Measurements from ENCODE around the gene DNAH8. TPM values are rescaled to one million over a fixed set of nuclear protein-coding genes. Genes with fewer than 3 reads are reported as not detected.
A peak's percentile ranks its signal among the peaks of the same experiment; 100 is the strongest.

The DNAH8 gene
- total RNA-seq, 1 donor from 2014 or later: 0.24 TPM

- DNase-seq (ENCODE audit: extremely low spot score, unreplicated experiment): no peak
- Mint-ChIP-seq H3K36me3 (ENCODE audit: unreplicated experiment) (no peaks in the 10 kb centered on the region), H3K4me3 (ENCODE audit: unreplicated experiment) (no peak overlapping the region), H3K4me1 (ENCODE audit: unreplicated experiment) (no peaks in the 10 kb centered on the region), H3K9me3 (ENCODE audit: unreplicated experiment) (no peaks in the 10 kb centered on the region), H3K27me3 (ENCODE audit: unreplicated experiment) (peaks cover 10% of the 10 kb centered on the region), H3K27ac (ENCODE audit: unreplicated experiment) (no peak overlapping the region)
- TF ChIP-seq, protein P1, sequence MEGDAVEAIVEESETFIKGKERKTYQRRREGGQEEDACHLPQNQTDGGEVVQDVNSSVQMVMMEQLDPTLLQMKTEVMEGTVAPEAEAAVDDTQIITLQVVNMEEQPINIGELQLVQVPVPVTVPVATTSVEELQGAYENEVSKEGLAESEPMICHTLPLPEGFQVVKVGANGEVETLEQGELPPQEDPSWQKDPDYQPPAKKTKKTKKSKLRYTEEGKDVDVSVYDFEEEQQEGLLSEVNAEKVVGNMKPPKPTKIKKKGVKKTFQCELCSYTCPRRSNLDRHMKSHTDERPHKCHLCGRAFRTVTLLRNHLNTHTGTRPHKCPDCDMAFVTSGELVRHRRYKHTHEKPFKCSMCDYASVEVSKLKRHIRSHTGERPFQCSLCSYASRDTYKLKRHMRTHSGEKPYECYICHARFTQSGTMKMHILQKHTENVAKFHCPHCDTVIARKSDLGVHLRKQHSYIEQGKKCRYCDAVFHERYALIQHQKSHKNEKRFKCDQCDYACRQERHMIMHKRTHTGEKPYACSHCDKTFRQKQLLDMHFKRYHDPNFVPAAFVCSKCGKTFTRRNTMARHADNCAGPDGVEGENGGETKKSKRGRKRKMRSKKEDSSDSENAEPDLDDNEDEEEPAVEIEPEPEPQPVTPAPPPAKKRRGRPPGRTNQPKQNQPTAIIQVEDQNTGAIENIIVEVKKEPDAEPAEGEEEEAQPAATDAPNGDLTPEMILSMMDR (IDR thresholded peaks at IDR 0.05): no peak
Observed at GRCh38 chr6:39075807-39076622, 360.9 kb downstream of the DNAH8 start.

- peaks cover 6% of the 10 kb centered on the region for H3K27me3 Mint-ChIP-seq (ENCODE audit: unreplicated experiment)
Observed at GRCh38 chr6:39076623-39077535, 361.8 kb downstream of the DNAH8 start.

DNA sequence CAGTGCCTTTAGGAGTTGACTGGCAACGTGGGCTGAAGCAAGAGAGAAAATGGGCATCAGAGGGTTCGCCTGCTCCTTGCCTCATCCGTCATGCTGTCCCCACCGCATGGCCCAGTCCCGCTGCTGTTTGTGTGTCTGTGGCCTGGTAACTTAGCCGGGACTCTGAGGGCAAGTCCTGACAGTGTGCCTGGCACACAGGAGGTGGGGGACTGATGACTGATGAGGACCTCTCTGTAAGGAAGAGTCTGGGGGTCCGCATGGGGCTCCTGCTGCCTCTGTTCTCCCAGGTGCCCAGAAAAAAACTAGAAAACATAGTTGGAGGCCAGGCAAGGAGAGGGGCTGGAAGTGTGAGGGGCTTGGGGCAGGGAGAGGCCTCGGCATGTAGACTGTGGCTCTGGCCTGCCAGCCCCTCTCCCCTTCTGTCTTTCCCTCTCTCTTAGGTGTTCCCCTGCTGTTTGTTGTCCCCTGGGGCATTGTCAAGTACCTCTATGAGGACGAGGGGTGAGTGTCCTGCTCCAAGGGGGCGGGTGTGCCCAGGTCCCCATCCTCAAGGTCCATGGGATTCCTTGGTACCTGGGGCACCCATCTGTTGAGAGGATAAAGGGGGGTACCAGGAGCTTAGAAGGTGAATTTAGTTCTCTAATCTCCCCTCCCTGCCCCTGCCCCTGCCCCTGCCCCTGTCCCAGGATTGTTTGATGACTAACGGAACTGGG lies 362.9 kb downstream of the DNAH8 start:
- TF ChIP-seq, protein P1 (IDR thresholded peaks at IDR 0.05): no peak
- H3K4me3 Mint-ChIP-seq (ENCODE audit: unreplicated experiment): no peak overlapping the region
- H3K36me3 Mint-ChIP-seq (ENCODE audit: unreplicated experiment): no peaks in the 10 kb centered on the region
- DNase-seq (ENCODE audit: extremely low spot score, unreplicated experiment): peak; percentile 78
- no peak overlapping the region for H3K27ac Mint-ChIP-seq (ENCODE audit: unreplicated experiment)
- no peaks in the 10 kb centered on the region for H3K4me1 Mint-ChIP-seq (ENCODE audit: unreplicated experiment)
- H3K27me3 Mint-ChIP-seq (ENCODE audit: unreplicated experiment): peaks cover 2% of the 10 kb centered on the region
- H3K9me3 Mint-ChIP-seq (ENCODE audit: unreplicated experiment): no peaks in the 10 kb centered on the region

More at GRCh38 chr6:39076623-39077535, 361.8 kb downstream of the DNAH8 start:
- H3K36me3 Mint-ChIP-seq (ENCODE audit: unreplicated experiment): no peaks in the 10 kb centered on the region
- H3K27ac Mint-ChIP-seq (ENCODE audit: unreplicated experiment): no peak overlapping the region
- H3K4me1 Mint-ChIP-seq (ENCODE audit: unreplicated experiment): no peaks in the 10 kb centered on the region
- TF ChIP-seq, protein P1 (IDR thresholded peaks at IDR 0.05): no peak
- DNase-seq (ENCODE audit: extremely low spot score, unreplicated experiment): peak; percentile 73
- H3K4me3 Mint-ChIP-seq (ENCODE audit: unreplicated experiment): no peak overlapping the region
- H3K9me3 Mint-ChIP-seq (ENCODE audit: unreplicated experiment): no peaks in the 10 kb centered on the region

DNA sequence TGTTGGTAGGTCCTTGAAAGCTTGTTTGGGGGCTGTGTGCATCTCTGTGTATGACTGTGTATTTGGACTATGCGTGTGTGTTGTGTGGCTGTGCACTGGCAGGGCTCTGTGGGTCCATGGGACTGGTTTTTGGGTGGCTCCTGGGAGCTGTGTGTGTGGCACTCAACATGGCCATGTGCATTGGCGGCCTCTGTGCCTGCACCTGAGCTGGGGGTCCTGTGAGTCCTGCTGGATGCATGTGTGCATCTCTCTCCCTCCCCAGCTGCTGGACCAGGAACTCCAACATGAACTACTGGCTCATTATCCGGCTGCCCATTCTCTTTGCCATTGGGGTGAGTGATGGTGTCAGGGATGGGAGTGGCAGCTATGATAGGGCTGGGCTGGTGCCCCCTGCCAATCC lies 363.6 kb downstream of the DNAH8 start:
- H3K27me3 Mint-ChIP-seq (ENCODE audit: unreplicated experiment): peaks cover 2% of the 10 kb centered on the region
- peak; percentile 57 for DNase-seq (ENCODE audit: extremely low spot score, unreplicated experiment)
- TF ChIP-seq, protein P1 (IDR thresholded peaks at IDR 0.05): no peak
- H3K4me1 Mint-ChIP-seq (ENCODE audit: unreplicated experiment): no peaks in the 10 kb centered on the region
- H3K36me3 Mint-ChIP-seq (ENCODE audit: unreplicated experiment): no peaks in the 10 kb centered on the region
- H3K4me3 Mint-ChIP-seq (ENCODE audit: unreplicated experiment): no peak overlapping the region
- no peaks in the 10 kb centered on the region for H3K9me3 Mint-ChIP-seq (ENCODE audit: unreplicated experiment)
- H3K27ac Mint-ChIP-seq (ENCODE audit: unreplicated experiment): no peak overlapping the region
